ENCODE results near the gene CTNNA1.
"Not testable (repeated sequence)": the region's sequence is repeated elsewhere in the genome, so short reads cannot be mapped to it uniquely, and the experiment has no call there.

- TF ChIP-seq EZH2 (IDR thresholded peaks at IDR 0.05; ENCODE audit: low read length, unreplicated experiment); CTCF (conservative IDR thresholded peaks at IDR 0.05; ENCODE audit: low read depth, low read length): not testable (repeated sequence)
Observed at GRCh38 chr5:138751344-138751743, 1.9 kb upstream of the CTNNA1 start.

Data from PC-3 (cell line).